CD4-positive, alpha-beta memory T cell (primary cell): ENCODE results near the gene PIK3C2G. TPM values are rescaled to one million over a fixed set of nuclear protein-coding genes. Genes with fewer than 3 reads are reported as not detected.
"Not testable (repeated sequence)": the region's sequence is repeated elsewhere in the genome, so short reads cannot be mapped to it uniquely, and the experiment has no call there.

ENCODE experiments used
- CTCF ChIA-PET: fragments of 350-600 bp; sonication (Branson Sonifier 250); formaldehyde crosslinking; loops from one replicate; lab custom pipeline; 2021; ENCODE audit warnings: inconsistent platforms; ENCODE audit not compliant: partially characterized antibody; lab: Charles Lee
- POLR2A ChIA-PET: fragments of 350-600 bp; sonication (Branson Sonifier 250); formaldehyde crosslinking; loops from one replicate; lab custom pipeline; 2021; ENCODE audit not compliant: partially characterized antibody; lab: Charles Lee
- DNase-seq, 5 donors: peaks; one replicate each; pipeline versions ENCODE4 v3.0.0 to v3.0.0-alpha.2; 2020 to 2022; ENCODE audit warnings: mixed read lengths in 1 of 5
- H3K27ac ChIP-seq: one replicate; pipeline ENCODE4 v1.7.0; 2013; ENCODE audit warnings: low read depth, low read length
- H3K27me3 ChIP-seq: 2 replicates; pipeline ENCODE4 v1.7.0; 2013; ENCODE audit warnings: mild to moderate bottlenecking, low read length, moderate library complexity; ENCODE audit not compliant: insufficient read depth
- H3K36me3 ChIP-seq: 2 replicates; pipeline ENCODE4 v1.7.0; 2013; ENCODE audit warnings: mild to moderate bottlenecking, low read length, moderate library complexity; ENCODE audit not compliant: insufficient read depth
- H3K4me1 ChIP-seq: 2 replicates; pipeline ENCODE4 v1.7.0; 2013; ENCODE audit warnings: mild to moderate bottlenecking, low read length, moderate library complexity; ENCODE audit not compliant: insufficient read depth
- H3K4me3 ChIP-seq, 2 donors: one replicate each; pipeline ENCODE4 v1.7.0; 2013; ENCODE audit warnings: low read length in 2 of 2, mild to moderate bottlenecking in 1 of 2
- H3K9me3 ChIP-seq, 2 donors: one replicate each; pipeline ENCODE4 v1.7.0; 2013; ENCODE audit warnings: low read length in 2 of 2, control low read depth in 1 of 2; ENCODE audit not compliant: control insufficient read depth in 1 of 2
- H3K27ac Mint-ChIP-seq, 7 donors: one replicate each; pipeline ENCODE4 v1.8.0; 2020 to 2021; ENCODE audit warnings: mixed read lengths in 7 of 7, mild to moderate bottlenecking in 6 of 7, inconsistent platforms in 3 of 7, moderate library complexity in 3 of 7
- H3K27me3 Mint-ChIP-seq, 2 donors: one replicate each; pipeline ENCODE4 v1.8.0; 2020 to 2021; ENCODE audit warnings: mixed read lengths in 2 of 2
- H3K36me3 Mint-ChIP-seq, 2 donors: one replicate each; pipeline ENCODE4 v1.8.0; 2020 to 2021; ENCODE audit warnings: mixed read lengths in 2 of 2, inconsistent platforms in 1 of 2, mild to moderate bottlenecking in 1 of 2
- H3K4me1 Mint-ChIP-seq, 4 donors: one replicate each; pipeline ENCODE4 v1.8.0; 2020 to 2021; ENCODE audit warnings: mixed read lengths in 4 of 4, mild to moderate bottlenecking in 1 of 4
- H3K4me3 Mint-ChIP-seq, 8 donors: one replicate each; pipeline ENCODE4 v1.8.0; 2020 to 2021; ENCODE audit warnings: mixed read lengths in 8 of 8, mild to moderate bottlenecking in 7 of 8, moderate library complexity in 6 of 8, inconsistent platforms in 3 of 8
- H3K9me3 Mint-ChIP-seq, 8 donors: one replicate each; pipeline ENCODE4 v1.8.0; 2020 to 2021; ENCODE audit warnings: mixed read lengths in 8 of 8, mild to moderate bottlenecking in 5 of 8, inconsistent platforms in 3 of 8, moderate library complexity in 1 of 8
- intact Hi-C: fragments of 100-400 bp; cut with micrococcal nuclease; formaldehyde crosslinking; loops from one replicate; pipeline ENCODE4 v1.15.1; 2023
- polyA plus RNA-seq, 2 donors: library from polyadenylated mRNA; unstranded; fragments of 300-500 nt; fragmentation: Illumina TruSeq; gene quantifications; one replicate each; pipeline ENCODE4 v1.2.3, GENCODE V29; 2021
- total RNA-seq, 2 experiments: library from RNA; stranded (reverse); gene quantifications; one replicate each; pipeline ENCODE4 v1.2.3, GENCODE V29; 2021

Gene PIK3C2G
- total and polyA plus RNA-seq, 4 experiments from 2014 or later, result not detected

DNA sequence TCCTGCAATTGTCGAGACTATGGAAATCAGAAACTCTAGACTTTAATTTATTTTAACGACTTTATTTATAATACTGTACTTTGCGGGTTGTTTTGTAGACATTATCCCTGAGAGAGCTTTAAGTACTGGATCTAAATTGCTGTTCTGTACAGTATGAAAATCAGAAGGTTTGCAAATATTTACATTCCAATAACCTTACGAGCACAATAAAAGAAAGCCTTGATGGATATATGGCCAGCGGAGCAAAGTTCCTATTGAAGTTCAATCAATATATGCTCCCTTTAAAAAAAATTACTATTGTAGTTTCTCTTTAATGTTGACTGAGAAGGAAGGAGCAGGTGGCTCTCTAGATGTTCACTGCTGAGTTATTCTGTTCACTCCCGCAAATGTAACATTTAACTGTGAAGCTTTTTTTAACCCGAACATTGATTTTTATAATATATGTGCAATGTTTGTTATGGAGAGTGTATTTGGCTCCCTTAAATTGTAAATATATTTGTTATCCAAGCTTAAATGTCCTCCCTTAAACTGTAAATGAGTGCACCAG is 241.2 kb downstream of the PIK3C2G start:
- Mint-ChIP-seq H3K4me3 (no peak overlapping the region), H3K27ac (no peak overlapping the region), H3K27me3 (no peaks in the 10 kb centered on the region), H3K4me1 (no peaks in the 10 kb centered on the region), H3K36me3 (no peaks in the 10 kb centered on the region), H3K9me3 (peaks cover 0 to 8% (median 4%) of the 10 kb centered on the region in 8 donors)
- Histone ChIP-seq H3K4me1 (no peaks in the 10 kb centered on the region), H3K9me3 (no peaks in the 10 kb centered on the region), H3K27me3 (no peaks in the 10 kb centered on the region), H3K4me3 (no peak overlapping the region), H3K27ac (no peak overlapping the region), H3K36me3 (no peaks in the 10 kb centered on the region)
- intact Hi-C loops, result no loop called here
- no peak for DNase-seq
- ChIA-PET CTCF (no interaction called here), POLR2A (no interaction called here)

DNA sequence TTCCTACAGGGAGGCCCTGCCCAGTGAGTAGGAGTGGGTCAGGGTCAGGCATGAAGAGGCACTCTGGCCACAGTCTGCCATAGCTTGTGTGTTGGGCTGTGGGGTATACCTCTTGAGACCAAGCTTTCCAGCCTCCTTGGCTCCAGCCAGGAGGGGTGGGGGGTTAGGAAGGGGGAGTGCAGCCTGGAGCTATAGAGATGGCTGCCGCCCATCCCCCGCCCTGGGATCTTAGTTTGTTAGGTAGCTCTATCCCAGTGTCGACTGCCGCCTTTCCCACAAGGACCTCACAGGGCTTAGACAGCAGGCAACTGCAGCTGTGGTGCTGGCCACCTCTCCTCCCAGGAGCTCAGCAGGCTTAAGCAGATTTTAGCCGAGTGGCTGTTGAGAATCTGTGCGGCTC is 260.1 kb downstream of the PIK3C2G start:
- no peaks in the 10 kb centered on the region for H3K27me3 ChIP-seq
- Mint-ChIP-seq H3K27ac (no peak overlapping the region), H3K9me3 (peaks cover 0 to 53% (median 24%) of the 10 kb centered on the region in 8 donors), H3K27me3 (no peaks in the 10 kb centered on the region), H3K4me1 (no peaks in the 10 kb centered on the region), H3K36me3 (no peaks in the 10 kb centered on the region), H3K4me3 (no peak overlapping the region)
- intact Hi-C loops, result no loop called here
- ChIA-PET POLR2A (no interaction called here), CTCF (no interaction called here)
- no peak overlapping the region for H3K4me3 ChIP-seq
- no peak for DNase-seq
- H3K4me1 ChIP-seq, result no peaks in the 10 kb centered on the region
- H3K9me3 ChIP-seq, result peaks cover 0 to 4% of the 10 kb centered on the region in 2 donors
- no peaks in the 10 kb centered on the region for H3K36me3 ChIP-seq
- no peak overlapping the region for H3K27ac ChIP-seq

DNA sequence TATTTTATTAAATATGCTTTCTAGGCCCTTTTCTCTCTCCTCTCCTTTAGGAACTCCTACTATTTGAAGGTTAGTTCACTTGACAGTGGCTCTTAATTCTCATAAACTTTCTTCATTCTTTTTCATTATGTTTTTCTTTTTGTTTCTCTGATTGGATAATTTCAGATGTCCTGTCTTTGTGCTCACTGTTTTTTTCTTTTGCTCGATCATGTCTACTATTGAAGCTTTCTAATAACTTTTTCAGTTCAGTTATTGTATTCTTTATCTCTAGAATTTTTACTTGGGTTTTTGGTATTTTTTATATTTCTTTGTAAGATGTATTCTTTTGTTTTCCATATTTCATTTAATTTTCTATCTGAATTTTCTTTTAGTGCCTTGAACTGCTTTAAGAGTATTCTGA is 261.5 kb downstream of the PIK3C2G start:
- DNase-seq, result no peak
- ChIA-PET POLR2A (no interaction called here), CTCF (no interaction called here)
- Histone ChIP-seq H3K9me3 (peaks cover 0 to 4% of the 10 kb centered on the region in 2 donors), H3K36me3 (no peaks in the 10 kb centered on the region), H3K27ac (no peak overlapping the region), H3K4me3 (no peak overlapping the region), H3K27me3 (no peaks in the 10 kb centered on the region), H3K4me1 (no peaks in the 10 kb centered on the region)
- Mint-ChIP-seq H3K4me3 (no peak overlapping the region), H3K4me1 (no peaks in the 10 kb centered on the region), H3K9me3 (peaks cover 0 to 41% (median 22%) of the 10 kb centered on the region in 8 donors), H3K27ac (no peak overlapping the region), H3K27me3 (no peaks in the 10 kb centered on the region), H3K36me3 (no peaks in the 10 kb centered on the region)
- intact Hi-C loops, result no loop called here

DNA sequence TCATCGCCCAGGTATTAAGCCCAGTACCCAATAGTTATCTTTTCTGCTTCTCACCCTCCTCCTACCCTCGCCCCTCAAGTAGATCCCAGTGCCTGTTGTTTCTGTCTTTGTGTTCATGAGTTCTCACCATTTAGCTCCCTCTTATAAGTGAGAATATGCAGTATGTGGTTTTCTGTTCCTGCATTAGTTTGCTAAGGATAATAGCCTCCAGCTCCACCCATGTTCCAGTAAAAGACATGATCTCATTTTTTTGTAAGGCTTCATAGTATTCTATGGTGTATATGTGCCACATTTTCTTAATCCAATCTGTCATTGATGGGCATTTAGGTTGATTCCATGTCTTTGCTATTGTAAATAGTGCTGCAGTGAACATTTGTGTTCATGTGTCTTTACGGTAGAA is 281.2 kb downstream of the PIK3C2G start:
- H3K4me3 Mint-ChIP-seq, H3K27ac ChIP-seq, H3K9me3 Mint-ChIP-seq, H3K4me3 ChIP-seq, H3K36me3 ChIP-seq, H3K4me1 ChIP-seq, H3K27me3 ChIP-seq, H3K9me3 ChIP-seq, intact Hi-C loops, H3K36me3 Mint-ChIP-seq, H3K4me1 Mint-ChIP-seq, DNase-seq, H3K27me3 Mint-ChIP-seq, H3K27ac Mint-ChIP-seq: not testable (repeated sequence)
- ChIA-PET POLR2A (interaction anchor here (1.4 kb wide), 1 partner anchor 15 kb away, joined by 3 read pairs; no protein-coding TSS in a partner anchor), CTCF (interaction anchor here (0.9 kb wide), 1 partner anchor 9 kb away, joined by 3 read pairs; no protein-coding TSS in a partner anchor)

DNA sequence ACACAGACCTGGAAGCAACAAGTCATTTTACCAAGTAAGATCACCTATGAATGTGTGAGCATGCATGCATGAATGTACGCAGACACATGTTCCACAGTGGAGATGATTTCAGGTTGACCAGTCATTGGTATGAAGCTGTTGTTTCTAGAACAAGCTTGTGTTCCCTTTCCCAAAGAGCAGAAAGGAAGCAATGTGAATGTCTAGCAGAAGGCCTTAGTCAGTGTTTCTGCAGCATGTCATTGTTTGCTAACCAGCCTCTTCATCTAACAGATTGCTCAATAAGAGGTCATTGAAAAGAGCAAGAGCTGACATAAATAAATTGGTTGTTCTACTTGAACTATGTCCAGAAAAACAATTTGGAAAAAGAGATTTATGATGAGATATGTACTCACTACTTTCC is 285.1 kb downstream of the PIK3C2G start:
- H3K4me1 ChIP-seq, result no peaks in the 10 kb centered on the region
- Mint-ChIP-seq H3K4me3 (no peak overlapping the region), H3K36me3 (no peaks in the 10 kb centered on the region), H3K9me3 (peaks cover 0 to 8% (median 0%) of the 10 kb centered on the region in 8 donors), H3K4me1 (no peaks in the 10 kb centered on the region), H3K27me3 (no peaks in the 10 kb centered on the region), H3K27ac (no peak overlapping the region)
- H3K4me3 ChIP-seq, result no peak overlapping the region
- no peak overlapping the region for H3K27ac ChIP-seq
- DNase-seq, result no peak
- CTCF ChIA-PET, result no interaction called here
- H3K9me3 ChIP-seq, result no peaks in the 10 kb centered on the region
- intact Hi-C loops, result no loop called here
- POLR2A ChIA-PET, result no interaction called here
- no peaks in the 10 kb centered on the region for H3K36me3 ChIP-seq
- H3K27me3 ChIP-seq, result no peaks in the 10 kb centered on the region

- H3K4me1 ChIP-seq, result no peaks in the 10 kb centered on the region
- no peak overlapping the region for H3K4me3 ChIP-seq
- H3K36me3 ChIP-seq, result no peaks in the 10 kb centered on the region
- H3K4me1 Mint-ChIP-seq, result no peaks in the 10 kb centered on the region
- POLR2A ChIA-PET, result no interaction called here
- no peak overlapping the region for H3K27ac Mint-ChIP-seq
- intact Hi-C loops, result no loop called here
- H3K27ac ChIP-seq, result no peak overlapping the region
- H3K36me3 Mint-ChIP-seq, result no peaks in the 10 kb centered on the region
- no peak overlapping the region for H3K4me3 Mint-ChIP-seq
- H3K27me3 Mint-ChIP-seq, result no peaks in the 10 kb centered on the region
- CTCF ChIA-PET, result no interaction called here
- no peaks in the 10 kb centered on the region for H3K27me3 ChIP-seq
- DNase-seq, result no peak
- H3K9me3 ChIP-seq, result no peaks in the 10 kb centered on the region
- peaks cover 0 to 8% (median 0%) of the 10 kb centered on the region in 8 donors for H3K9me3 Mint-ChIP-seq
These were observed 288.3 kb downstream of the PIK3C2G start for GRCh38 chr12:18549598-18549997.

DNA sequence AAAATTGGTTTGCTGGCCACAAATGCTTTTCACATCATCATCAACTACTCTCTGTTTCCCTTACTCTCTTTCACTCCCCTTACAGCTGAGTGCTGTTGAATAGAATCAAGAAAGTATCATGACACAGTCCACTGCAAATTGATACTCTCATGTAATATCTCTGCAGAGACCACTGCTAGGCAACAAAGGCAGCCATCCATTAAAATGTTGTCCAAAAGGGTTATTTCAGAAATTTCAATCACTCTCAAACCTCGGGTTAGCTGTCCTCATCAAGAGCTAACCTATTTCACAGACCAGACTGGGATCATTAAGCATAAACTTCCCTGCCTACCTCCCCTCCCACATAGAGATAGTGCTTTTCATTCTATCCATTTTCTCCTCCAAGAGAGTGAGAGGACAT is 289.8 kb downstream of the PIK3C2G start:
- H3K36me3 Mint-ChIP-seq, result no peaks in the 10 kb centered on the region
- Histone ChIP-seq H3K9me3 (no peaks in the 10 kb centered on the region), H3K27ac (no peak overlapping the region), H3K27me3 (no peaks in the 10 kb centered on the region), H3K4me3 (no peak overlapping the region), H3K36me3 (no peaks in the 10 kb centered on the region), H3K4me1 (no peaks in the 10 kb centered on the region)
- peaks cover 0 to 8% (median 0%) of the 10 kb centered on the region in 8 donors for H3K9me3 Mint-ChIP-seq
- no peak overlapping the region for H3K4me3 Mint-ChIP-seq
- no peaks in the 10 kb centered on the region for H3K27me3 Mint-ChIP-seq
- intact Hi-C loops, result no loop called here
- no peak for DNase-seq
- CTCF ChIA-PET, result interaction anchor here (1.3 kb wide), 1 partner anchor 9 kb away, joined by 3 read pairs; no protein-coding TSS in a partner anchor
- no peak overlapping the region for H3K27ac Mint-ChIP-seq
- H3K4me1 Mint-ChIP-seq, result no peaks in the 10 kb centered on the region
- POLR2A ChIA-PET, result no interaction called here
